PC-9 (cell line): ENCODE results near the gene LSM14A. TPM values are rescaled to one million over a fixed set of nuclear protein-coding genes. Genes with fewer than 3 reads are reported as not detected.
"Not testable (repeated sequence)": the region's sequence is repeated elsewhere in the genome, so short reads cannot be mapped to it uniquely, and the experiment has no call there.

Source experiments
- BruUV-seq: library from RNA; stranded (reverse); fragments of 400-500 nt; replicated peaks from 2 replicates; lab custom pipeline; 2021; lab: Mats Ljungman, UMichigan
- CTCF ChIA-PET: fragments of 300-600 bp; sonication (Branson Sonifier 250); formaldehyde crosslinking; loops from one replicate; lab custom pipeline; 2022; ENCODE audit warnings: antibody characterized with exemption; lab: Charles Lee
- POLR2A ChIA-PET: fragments of 300-600 bp; sonication (Branson Sonifier 250); formaldehyde crosslinking; loops from one replicate; lab custom pipeline; 2022; ENCODE audit warnings: antibody characterized with exemption; ENCODE audit not compliant: unreplicated experiment; lab: Charles Lee
- DNase-seq, 2 experiments: peaks; one replicate each; pipeline versions ENCODE4 v3.0.0 to v3.0.0-alpha.2; 2015 to 2022; ENCODE audit warnings: mixed read lengths in 1 of 2
- H2AFZ ChIP-seq: fragments of 200-600 bp; sonication (generic); 2 replicates; pipeline ENCODE4 v1.8.1; 2017; ENCODE audit warnings: antibody characterized with exemption
- H3F3A ChIP-seq: fragments of 200-600 bp; sonication (generic); 2 replicates; pipeline ENCODE4 v1.8.1; 2017; ENCODE audit warnings: antibody characterized with exemption, mild to moderate bottlenecking, low read depth; ENCODE audit not compliant: insufficient read depth
- H3K27ac ChIP-seq: fragments of 200-600 bp; sonication (generic); 2 replicates; pipeline ENCODE4 v1.6.1; 2016; ENCODE audit warnings: mixed run types
- H3K27me3 ChIP-seq: fragments of 200-600 bp; sonication (generic); 2 replicates; pipeline ENCODE4 v1.6.1; 2016; ENCODE audit warnings: low read depth, mixed run types; ENCODE audit not compliant: insufficient read depth
- H3K36me3 ChIP-seq: fragments of 200-600 bp; sonication (generic); 2 replicates; pipeline ENCODE4 v1.6.1; 2016; ENCODE audit warnings: low read depth, mixed run types
- H3K4me1 ChIP-seq: fragments of 200-600 bp; sonication (generic); replicated peaks from 2 replicates; pipeline ENCODE4 v1.6.1; 2016; ENCODE audit warnings: mixed run types; ENCODE audit not compliant: insufficient read depth
- H3K4me2 ChIP-seq: fragments of 200-600 bp; sonication (generic); 2 replicates; pipeline ENCODE4 v1.6.1; 2017; ENCODE audit warnings: mixed run types
- H3K4me3 ChIP-seq: fragments of 200-600 bp; sonication (generic); 2 replicates; pipeline ENCODE4 v1.6.1; 2016; ENCODE audit warnings: mixed run types
- H3K79me2 ChIP-seq: fragments of 200-600 bp; sonication (generic); 2 replicates; pipeline ENCODE4 v1.6.1; 2017; ENCODE audit warnings: low read depth, mixed run types
- H3K9me2 ChIP-seq: fragments of 200-600 bp; sonication (generic); 2 replicates; pipeline ENCODE4 v1.8.1; 2017; ENCODE audit warnings: mild to moderate bottlenecking; ENCODE audit not compliant: insufficient read depth
- H3K9me3 ChIP-seq: fragments of 200-600 bp; sonication (generic); 2 replicates; pipeline ENCODE4 v1.8.1; 2016; ENCODE audit warnings: low read depth; ENCODE audit not compliant: insufficient read depth
- H4K20me1 ChIP-seq: fragments of 200-600 bp; sonication (generic); 2 replicates; pipeline ENCODE4 v1.8.1; 2017; ENCODE audit not compliant: insufficient read depth
- CTCF ChIP-seq: fragments of 200-600 bp; sonication (generic); conservative IDR thresholded peaks from 2 replicates; pipeline ENCODE4 v1.6.1; 2017; ENCODE audit warnings: mixed run types, antibody characterized with exemption, mild to moderate bottlenecking, moderate library complexity
- EZH2 ChIP-seq: fragments of 200-600 bp; sonication (generic); IDR thresholded peaks from 2 replicates; pipeline ENCODE4 v1.8.0; 2017; ENCODE audit warnings: antibody characterized with exemption, low read depth
- intact Hi-C: fragments of 100-400 bp; cut with micrococcal nuclease; formaldehyde crosslinking; loops from one replicate; pipeline ENCODE4 v1.10.0; 2022; ENCODE audit not compliant: unreplicated experiment
- total RNA-seq: library from RNA; stranded (reverse); gene quantifications from 2 replicates; pipeline ENCODE4 v1.2.3, GENCODE V29; 2021

Gene LSM14A
- total RNA-seq, 1 experiment from 2014 or later: 169 TPM

- Histone ChIP-seq H4K20me1 (peaks cover 69% of the 10 kb centered on the region), H3K4me3 (no peak overlapping the region), H3K36me3 (peaks cover 41% of the 10 kb centered on the region), H2AFZ (no peak overlapping the region), H3K27me3 (no peaks in the 10 kb centered on the region), H3K27ac (no peak overlapping the region), H3F3A (0 out of 2 replicates have a peak, but pooled peaks cover 6% of the 10 kb centered on the region), H3K9me3 (no peaks in the 10 kb centered on the region), H3K9me2 (no peaks in the 10 kb centered on the region), H3K79me2 (peaks cover 59% of the 10 kb centered on the region), H3K4me2 (no peak overlapping the region), H3K4me1 (no peaks in the 10 kb centered on the region)
- ChIA-PET CTCF (interaction anchor here (0.5 kb wide), 2 partner anchors 20 to 45 kb away, joined by 3 to 5 read pairs; no protein-coding TSS in a partner anchor), POLR2A (no interaction called here)
- intact Hi-C loops: no loop called here
- no TSS peak for BruUV-seq
- DNase-seq: no peak
- TF ChIP-seq EZH2 (no peak), CTCF (no peak)
Measured at GRCh38 chr19:34193876-34194275, 21.6 kb downstream of the LSM14A start.

GRCh38 chr19:34201133-34201532, 28.8 kb downstream of the LSM14A start:
- peaks cover 3% of the 10 kb centered on the region; the same call in 1 of the 2 replicates for H3F3A ChIP-seq
- no peaks in the 10 kb centered on the region for H3K9me2 ChIP-seq
- H3K27me3 ChIP-seq: no peaks in the 10 kb centered on the region
- ChIA-PET POLR2A (interaction anchor here (0.7 kb wide), 1 partner anchor 84 kb away, joined by 5 read pairs; no protein-coding TSS in a partner anchor), CTCF (no interaction called here)
- H3K36me3 ChIP-seq: peaks cover 29% of the 10 kb centered on the region
- TF ChIP-seq EZH2 (no peak), CTCF (no peak)
- H4K20me1 ChIP-seq: peaks cover 52% of the 10 kb centered on the region
- no peak overlapping the region for H2AFZ ChIP-seq
- no peaks in the 10 kb centered on the region for H3K4me1 ChIP-seq
- H3K4me2 ChIP-seq: no peak overlapping the region
- H3K27ac ChIP-seq: no peak overlapping the region
- no peak overlapping the region for H3K4me3 ChIP-seq
- no TSS peak for BruUV-seq
- no peak for DNase-seq
- H3K79me2 ChIP-seq: peaks cover 9% of the 10 kb centered on the region
- intact Hi-C loops: no loop called here
- H3K9me3 ChIP-seq: no peaks in the 10 kb centered on the region

GRCh38 chr19:34205324-34205723, 33.0 kb downstream of the LSM14A start:
- H3F3A ChIP-seq, H3K79me2 ChIP-seq, BruUV-seq, H3K4me1 ChIP-seq, DNase-seq, H3K4me3 ChIP-seq, H3K27ac ChIP-seq, H2AFZ ChIP-seq, H3K9me2 ChIP-seq, H3K4me2 ChIP-seq, H3K27me3 ChIP-seq, CTCF ChIA-PET, intact Hi-C loops, H3K9me3 ChIP-seq: not testable (repeated sequence)
- Histone ChIP-seq H3K36me3 (peaks cover 20% of the 10 kb centered on the region), H4K20me1 (peaks cover 50% of the 10 kb centered on the region)
- POLR2A ChIA-PET: interaction anchor here (0.6 kb wide), 1 partner anchor 27 kb away, joined by 13 read pairs; no protein-coding TSS in a partner anchor
